A172 (cell line): Measurements from ENCODE around the gene ANKRD36C. TPM values are rescaled to one million over a fixed set of nuclear protein-coding genes. Genes with fewer than 3 reads are reported as not detected.
"Not testable (repeated sequence)": the region's sequence is repeated elsewhere in the genome, so short reads cannot be mapped to it uniquely, and the experiment has no call there.

Experiments
- DNase-seq: peaks from one replicate; pipeline ENCODE4 v3.0.0-alpha.2; 2015; ENCODE audit warnings: low spot score
- total RNA-seq: library from RNA; depleted of rRNA; stranded (reverse); fragments of >200 nt; shearing (Covaris generic); gene quantifications from 2 replicates; pipeline ENCODE4 v1.2.3, GENCODE V29; 2014

ANKRD36C gene
- total RNA-seq, 1 experiment from 2014 or later: 21.1 TPM

DNA sequence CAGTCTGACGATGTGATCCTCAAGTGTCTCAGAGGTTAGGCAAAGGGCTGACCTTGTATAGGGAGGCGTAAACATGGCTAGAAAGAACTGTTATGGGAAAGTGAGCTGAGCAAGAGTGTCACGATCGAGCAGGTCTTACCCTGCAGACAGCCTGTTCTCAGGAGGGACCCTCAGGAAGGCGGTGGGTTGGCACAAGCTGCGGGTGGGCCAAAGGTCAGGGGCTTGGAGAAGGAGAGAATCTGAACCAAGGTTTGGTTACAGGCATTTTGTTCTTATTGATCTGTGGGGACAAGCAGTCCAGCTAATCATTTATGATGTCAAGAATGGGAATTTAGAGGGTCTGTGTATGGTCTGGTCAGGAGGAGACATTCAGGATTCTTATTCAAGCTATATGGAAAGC lies 16.4 kb upstream of the ANKRD36C start:
- DNase-seq: not testable (repeated sequence)

- not testable (repeated sequence) for DNase-seq
Observed at GRCh38 chr2:96006248-96006647, 14.6 kb upstream of the ANKRD36C start.

DNA sequence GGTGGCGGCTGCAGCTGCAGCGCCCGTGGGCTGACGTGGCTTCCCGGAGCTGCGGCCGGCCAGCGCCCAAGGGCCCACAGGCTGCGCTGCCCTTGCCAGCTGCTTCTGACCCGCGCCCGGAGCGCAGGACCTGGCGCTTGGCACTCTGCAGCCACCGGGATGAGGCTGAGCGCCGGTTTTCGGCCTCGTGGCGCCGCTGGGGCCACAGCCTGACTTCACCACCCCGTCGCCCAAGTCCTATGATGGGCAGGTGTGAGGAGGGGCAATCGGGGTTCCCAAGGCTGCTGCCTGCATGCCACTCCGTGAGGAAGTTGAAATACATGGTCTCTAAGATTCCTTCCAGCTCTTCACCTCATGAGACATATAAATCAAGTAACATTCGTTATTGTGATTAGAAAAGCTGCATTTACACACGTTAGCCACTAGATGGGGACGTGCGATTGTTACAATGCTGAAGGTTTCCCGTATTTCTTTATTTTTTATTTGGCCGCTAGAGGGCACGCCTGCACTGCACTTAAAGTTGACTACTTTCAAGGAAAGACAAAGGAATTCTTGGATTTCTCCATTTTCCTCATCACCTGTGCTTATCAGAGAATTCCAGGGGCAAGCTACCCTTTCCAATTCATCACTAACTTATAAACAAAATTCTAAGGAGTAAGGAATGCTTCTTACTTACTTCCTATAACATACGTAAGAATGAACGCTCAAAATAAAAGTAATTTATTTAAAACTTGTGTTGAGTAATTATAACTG lies 1.1 kb upstream of the ANKRD36C start:
- peak; percentile 38 for DNase-seq

- DNase-seq: not testable (repeated sequence)
Observed at GRCh38 chr2:95992102-95992501, 478 bp upstream of the ANKRD36C start.

- not testable (repeated sequence) for DNase-seq
Observed at GRCh38 chr2:95990884-95991283, 740 bp downstream of the ANKRD36C start.

- DNase-seq: not testable (repeated sequence)
Observed at GRCh38 chr2:95951662-95952061, 40.0 kb downstream of the ANKRD36C start.

DNA sequence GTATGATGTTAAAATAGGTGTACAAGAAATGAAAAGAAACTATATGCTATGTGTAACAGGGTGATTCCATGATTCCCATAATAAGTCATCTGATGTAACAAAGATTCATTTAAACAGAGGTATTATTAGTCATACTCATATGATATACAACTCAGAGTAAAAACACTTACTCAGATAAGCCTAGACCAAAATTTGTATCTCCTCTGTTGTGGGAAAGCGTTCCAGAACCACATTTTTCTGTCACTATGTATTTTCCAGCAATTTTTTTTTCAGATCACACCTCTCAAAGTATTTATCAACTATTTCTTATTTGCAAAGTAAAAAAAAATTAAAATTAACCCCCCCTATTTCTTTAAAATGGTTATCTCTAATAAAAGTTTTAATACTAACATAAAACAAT lies 43.6 kb downstream of the ANKRD36C start:
- DNase-seq: peak; percentile 7

- not testable (repeated sequence) for DNase-seq
Observed at GRCh38 chr2:95939947-95940346, 51.7 kb downstream of the ANKRD36C start.

- DNase-seq: not testable (repeated sequence)
Observed at GRCh38 chr2:95930740-95931139, 60.9 kb downstream of the ANKRD36C start.

- not testable (repeated sequence) for DNase-seq
Observed at GRCh38 chr2:95917007-95917406, 74.6 kb downstream of the ANKRD36C start.

- DNase-seq: not testable (repeated sequence)
Observed at GRCh38 chr2:95915131-95915530, 76.5 kb downstream of the ANKRD36C start.

DNA sequence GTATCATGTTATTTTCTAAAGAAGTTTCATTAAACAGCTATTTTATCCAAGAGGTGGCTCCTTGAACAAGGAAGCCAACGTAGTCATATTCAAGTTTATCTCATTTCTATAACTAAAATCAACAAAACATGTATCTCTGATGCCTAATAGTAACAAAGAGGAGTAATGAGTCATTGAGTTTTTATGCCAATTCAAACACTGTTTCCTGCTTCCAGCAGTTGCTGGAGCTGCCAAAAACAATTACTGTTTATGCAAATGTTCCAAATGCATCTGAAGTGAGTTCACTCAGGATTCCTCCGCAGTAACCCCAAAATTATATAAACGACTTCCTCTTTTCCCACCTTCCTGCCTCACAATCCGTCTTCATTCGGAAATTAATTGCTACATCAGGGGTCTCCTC lies 80.2 kb downstream of the ANKRD36C start:
- peak; percentile 80 for DNase-seq

GRCh38 chr2:95894443-95894842 lies 97.2 kb downstream of the ANKRD36C start:
- not testable (repeated sequence) for DNase-seq

GRCh38 chr2:95867929-95868328 lies 123.7 kb downstream of the ANKRD36C start:
- DNase-seq: not testable (repeated sequence)

- not testable (repeated sequence) for DNase-seq
Observed at GRCh38 chr2:95867047-95867677, 124.5 kb downstream of the ANKRD36C start.

DNA sequence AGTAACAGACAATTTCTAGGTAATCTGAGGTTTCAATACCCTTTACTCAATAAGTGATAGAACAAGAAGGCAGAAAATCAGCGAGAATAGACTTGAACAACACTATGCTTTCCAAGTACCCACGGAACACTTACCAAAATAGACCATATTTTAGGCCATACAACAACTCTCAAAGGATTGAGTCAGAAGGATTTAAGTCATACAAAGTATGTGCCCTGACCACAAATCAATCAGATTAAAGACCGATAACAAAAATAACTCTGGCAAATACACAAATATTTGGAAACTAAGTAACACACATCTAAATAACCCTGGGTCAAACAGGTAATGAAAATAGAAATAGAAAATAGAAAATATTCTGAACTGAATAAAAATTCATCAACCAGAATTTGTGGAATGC lies 129.5 kb downstream of the ANKRD36C start:
- DNase-seq: not testable (repeated sequence)

DNA sequence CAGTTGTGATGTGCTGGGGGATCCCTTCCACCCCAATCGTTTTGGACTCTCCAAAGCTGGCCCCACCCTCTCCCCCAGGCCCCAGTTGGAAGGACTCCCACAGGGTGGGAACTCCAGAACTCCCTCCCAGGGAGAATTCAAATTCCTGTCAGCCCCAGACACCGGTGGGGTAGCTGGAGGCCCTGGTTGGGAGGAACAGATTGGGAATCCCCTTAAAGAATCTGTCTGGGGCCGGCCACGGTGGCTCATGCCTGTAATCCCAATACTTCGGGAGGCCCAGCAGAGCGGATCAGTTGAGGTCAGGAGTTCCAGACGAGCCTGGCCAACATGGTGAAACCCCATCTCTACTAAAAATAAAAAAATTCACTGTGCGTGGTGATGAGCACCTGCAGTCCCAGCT lies 155.5 kb downstream of the ANKRD36C start:
- no peak for DNase-seq

DNA sequence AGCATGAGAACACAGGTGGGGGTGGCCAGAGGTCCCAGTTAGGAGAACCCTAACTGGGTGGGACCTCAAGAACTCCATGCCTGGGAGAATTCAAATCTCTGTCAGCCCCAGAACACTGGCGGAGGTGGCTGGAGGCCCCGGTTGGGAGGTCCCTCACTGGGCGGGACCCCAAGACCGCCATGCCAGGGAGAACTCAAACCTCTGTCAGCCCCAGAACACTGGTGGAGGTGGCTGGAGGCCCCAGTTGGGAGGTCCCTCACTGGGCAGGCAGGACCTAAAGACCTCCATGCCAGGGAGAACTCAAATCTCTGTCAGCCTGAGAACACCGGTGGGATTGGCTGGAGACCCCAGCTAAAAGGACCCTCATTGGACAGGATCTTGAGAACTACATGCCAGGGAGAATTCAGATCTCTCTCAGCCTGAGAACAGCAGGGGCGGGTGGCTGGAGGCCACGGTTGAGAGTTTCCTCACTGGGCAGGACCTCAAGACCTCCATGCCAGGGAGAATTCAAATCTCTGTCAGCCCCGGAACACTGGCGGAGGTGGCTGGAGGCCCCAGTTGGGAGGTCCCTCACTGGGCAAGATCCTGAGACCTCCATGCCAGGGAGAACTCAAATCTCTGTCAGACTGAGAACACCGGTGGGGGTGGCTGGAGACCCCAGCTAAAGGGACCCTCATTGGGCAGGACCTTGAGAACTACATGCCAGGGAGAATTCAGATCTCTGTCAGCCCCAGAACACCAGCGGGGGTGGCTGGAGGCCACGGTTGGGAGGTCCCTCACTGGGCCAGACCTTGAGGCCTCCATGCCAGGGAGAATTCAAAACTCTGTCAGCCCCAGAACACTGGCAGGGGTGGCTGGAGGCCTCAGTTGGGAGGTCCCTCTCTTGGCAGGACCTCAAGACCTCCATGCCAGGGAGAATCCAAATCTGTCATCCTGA lies 157.3 kb downstream of the ANKRD36C start:
- not testable (repeated sequence) for DNase-seq

DNA sequence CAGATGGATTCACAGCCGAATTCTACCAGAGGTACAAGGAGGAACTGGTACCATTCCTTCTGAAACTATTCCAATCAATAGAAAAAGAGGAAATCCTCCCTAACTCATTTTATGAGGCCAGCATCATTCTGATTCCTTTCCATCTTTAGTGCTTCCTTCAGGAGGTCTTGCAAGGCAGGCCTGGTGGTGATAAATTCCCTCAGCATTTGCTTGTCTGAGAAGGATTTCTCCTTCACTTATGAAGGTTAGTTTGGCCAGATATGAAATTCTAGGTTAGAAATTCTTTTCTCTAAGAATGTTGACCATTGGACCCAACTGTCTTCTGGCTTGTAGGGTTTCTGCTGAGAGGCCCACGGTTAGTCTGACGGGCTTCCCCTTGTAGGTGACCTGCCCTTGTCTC lies 167.4 kb downstream of the ANKRD36C start:
- not testable (repeated sequence) for DNase-seq

DNA sequence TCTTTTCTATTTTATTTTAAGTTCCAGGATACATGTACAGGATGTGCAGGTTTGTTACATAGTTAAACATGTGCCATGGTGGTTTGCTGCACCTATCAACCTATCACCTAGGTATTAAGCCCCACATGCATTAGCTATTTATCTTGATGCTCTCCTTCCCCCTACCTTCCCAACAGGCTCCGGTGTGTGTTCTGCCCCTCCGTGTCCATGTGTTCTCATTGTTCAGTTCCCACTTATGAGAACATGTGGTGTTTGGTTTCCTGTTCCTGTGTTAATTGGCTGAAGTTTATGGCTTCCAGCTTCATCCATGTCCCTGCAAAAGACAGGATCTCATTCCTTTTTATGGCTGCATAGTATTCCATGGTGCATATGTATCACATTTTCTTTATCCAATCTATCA lies 174.1 kb downstream of the ANKRD36C start:
- DNase-seq: not testable (repeated sequence)

- not testable (repeated sequence) for DNase-seq
Observed at GRCh38 chr2:95813311-95813710, 178.3 kb downstream of the ANKRD36C start.

DNA sequence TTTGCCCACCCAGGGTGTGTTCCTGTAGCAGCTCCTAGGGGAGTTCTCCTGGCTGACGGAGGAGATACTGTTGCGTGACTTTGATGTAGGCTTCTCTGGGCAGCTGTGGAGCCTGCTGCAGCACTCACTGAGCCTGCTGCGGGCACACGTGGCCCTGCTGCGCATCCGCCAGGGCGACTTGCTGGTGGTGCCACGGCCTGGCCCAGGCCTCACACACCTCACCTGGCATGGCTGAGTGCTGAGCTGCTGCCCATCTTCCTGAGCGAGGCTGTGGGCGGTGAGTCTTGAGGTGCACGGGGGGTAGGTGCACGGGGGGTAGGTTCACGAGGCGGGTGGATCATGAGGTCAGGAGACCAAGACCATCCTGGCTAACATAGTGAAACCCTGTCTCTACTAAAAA lies 191.7 kb downstream of the ANKRD36C start:
- no peak for DNase-seq
